GM12878 (cell line): Measurements from ENCODE around the gene RHEB. TPM values are rescaled to one million over a fixed set of nuclear protein-coding genes. Genes with fewer than 3 reads are reported as not detected.

ENCODE experiments used
- BHLHE40 ChIP-seq, 2 experiments: fragments of 450-650 bp in 1 of 2; IDR thresholded peaks; 2 replicates each; pipeline ENCODE4 v1.6.1; 2011 to 2017; ENCODE audit warnings: low read depth in 2 of 2, borderline replicate concordance in 1 of 2, improper control_type of control experiment in 1 of 2, low read length in 1 of 2, mild to moderate bottlenecking in 1 of 2
- EGR1 ChIP-seq, 2 experiments: IDR thresholded peaks; 1 replicate in 1 of 2; 2 replicates in 1 of 2; pipeline ENCODE4 v1.6.1; 2011 to 2012; ENCODE audit warnings: low read depth in 2 of 2, low read length in 2 of 2, borderline replicate concordance in 1 of 2, mild to moderate bottlenecking in 1 of 2, moderate library complexity in 1 of 2
- NR2F1 ChIP-seq: fragments of 450-650 bp; conservative IDR thresholded peaks from 2 replicates; pipeline ENCODE4 v1.6.1; 2017; ENCODE audit warnings: mild to moderate bottlenecking
- POLR2AphosphoS5 ChIP-seq: IDR thresholded peaks from 2 replicates; pipeline ENCODE4 v1.6.1; 2011; ENCODE audit warnings: mild to moderate bottlenecking, low read length, inconsistent platforms
- RB1 ChIP-seq: fragments of 450-650 bp; formaldehyde crosslinking; IDR thresholded peaks from 2 replicates; pipeline ENCODE4 v1.6.1; 2017; ENCODE audit warnings: mild to moderate bottlenecking, borderline replicate concordance
- SMARCA5 ChIP-seq: fragments of 450-650 bp; IDR thresholded peaks from 2 replicates; pipeline ENCODE4 v1.6.1; 2017; ENCODE audit warnings: mild to moderate bottlenecking
- ZNF207 ChIP-seq: fragments of 450-650 bp; IDR thresholded peaks from 2 replicates; pipeline ENCODE4 v1.6.1; 2014; ENCODE audit warnings: antibody characterized with exemption, mild to moderate bottlenecking, borderline replicate concordance
- ZNF217 ChIP-seq: fragments of 450-650 bp; IDR thresholded peaks from 2 replicates; pipeline ENCODE4 v1.6.1; 2017; ENCODE audit warnings: antibody characterized with exemption, mild to moderate bottlenecking
- ZNF687 ChIP-seq: fragments of 450-650 bp; IDR thresholded peaks from 2 replicates; pipeline ENCODE4 v1.6.1; 2017; ENCODE audit warnings: mild to moderate bottlenecking, moderate library complexity
- ZSCAN29 ChIP-seq: fragments of 450-650 bp; IDR thresholded peaks from 2 replicates; pipeline ENCODE4 v1.6.1; 2017; ENCODE audit warnings: mild to moderate bottlenecking, moderate library complexity
- polyA plus RNA-seq, 11 experiments: library from polyadenylated mRNA; depleted of rRNA in 4 of 11; unstranded in 6 of 11; stranded (reverse) in 5 of 11; fragments of >200 nt; fragmentation: Nextera tagmentation in 4 of 11; fragmentation: Illumina TruSeq in 1 of 11; extraction: Ambion mirVana in 4 of 11; extraction: Trizol in 1 of 11; gene quantifications; 1 replicate in 1 of 11; 2 replicates in 10 of 11; pipeline versions ENCODE4 v1.2.1 to v1.2.3, GENCODE V29; 2011 to 2016; ENCODE audit warnings: inconsistent platforms in 2 of 11, missing spikeins in 2 of 11, low read depth in 1 of 11
- total RNA-seq, 4 experiments: library from RNA; depleted of rRNA in 3 of 4; stranded (reverse); fragments of >200 nt in 3 of 4; fragmentation: Illumina TruSeq in 1 of 4; extraction: Trizol in 1 of 4; gene quantifications; 2 replicates each; pipeline versions ENCODE4 v1.2.1 to v1.2.3, GENCODE V29; 2013 to 2021

RHEB gene
- total and polyA plus RNA-seq, 10 of the 15 experiments (the other 5 are each of a cell fraction or from before 2014, with no cell fraction given), result 6.2 to 67.8 (median 38.0) TPM

DNA sequence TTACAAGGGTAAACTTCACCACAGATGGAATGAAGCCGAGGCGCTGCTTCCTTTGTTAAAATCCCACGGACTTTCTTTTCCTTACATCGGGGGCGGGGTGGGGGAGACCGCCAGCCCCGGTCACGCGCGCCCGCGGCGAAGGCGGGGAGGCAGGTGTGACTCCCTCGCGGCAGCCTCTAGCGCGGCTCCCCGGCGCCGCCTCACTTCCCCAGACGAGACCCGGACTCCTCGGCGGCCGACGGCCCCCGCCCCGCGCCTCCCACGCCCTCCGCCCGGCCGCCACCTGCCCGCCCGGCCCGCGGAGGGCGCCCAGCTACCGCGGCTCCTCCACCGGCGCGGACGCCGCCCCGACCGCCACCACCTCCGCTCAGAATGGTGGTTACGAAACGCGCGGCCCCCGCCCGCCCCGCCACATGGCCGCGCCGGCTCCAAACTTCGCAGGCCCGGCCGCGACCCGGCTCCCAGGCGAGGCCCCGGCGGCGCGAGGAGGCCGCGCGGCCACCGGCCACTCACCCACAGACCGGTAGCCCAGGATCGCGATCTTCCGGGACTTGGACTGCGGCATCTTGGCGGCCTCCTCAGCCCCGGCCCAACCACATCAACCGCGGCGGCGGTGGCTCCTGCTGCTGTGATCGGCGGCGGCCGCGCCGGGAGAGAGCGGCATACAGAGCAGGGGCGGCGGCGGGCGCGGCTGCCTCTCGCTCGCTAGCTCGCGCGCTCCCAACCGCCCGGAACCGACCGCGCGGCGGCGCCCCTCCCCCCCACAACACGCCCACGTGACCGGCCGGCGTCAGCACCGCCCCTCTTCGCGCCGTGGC lies 539 bp downstream of the RHEB start (continued):
- TF ChIP-seq ZNF687 (peak; percentile 59; the same call in 1 of the 2 replicates), NR2F1 (peak; percentile 61), EGR1 (IDR thresholded peaks at IDR 0.05; ENCODE audit: borderline replicate concordance in 1 of 2, low read depth in 2 of 2, low read length in 2 of 2) (peak in 1 of 2 experiments; percentile 78; a peak in 2 of 3 replicates), ZNF217 (0 out of 2 replicates have a peak, but pooled peaks have one; percentile 40), ZSCAN29 (0 out of 2 replicates have a peak, but pooled peaks have one; percentile 16), SMARCA5 (peak; percentile 86), ZNF207 (0 out of 2 replicates have a peak, but pooled peaks have one; percentile 63), BHLHE40 (IDR thresholded peaks at IDR 0.05; ENCODE audit: borderline replicate concordance in 1 of 2, low read depth in 2 of 2, low read length in 1 of 2) (peak; percentile 87 to 93), POLR2AphosphoS5 (peak; percentile 23; the same call in 1 of the 2 replicates), RB1 (0 out of 2 replicates have a peak, but pooled peaks have one; percentile 19)
